ENCODE measurements around the gene CCDC57.
"Not testable (repeated sequence)": the region's sequence is repeated elsewhere in the genome, so short reads cannot be mapped to it uniquely, and the experiment has no call there.

The CCDC57 gene

GRCh38 chr17:82255402-82255972, 42.8 kb upstream of the CCDC57 start:
- H3K4me3 ChIP-seq (ENCODE audit: low read depth, low read length), result no peak overlapping the region
- TF ChIP-seq, protein P1, sequence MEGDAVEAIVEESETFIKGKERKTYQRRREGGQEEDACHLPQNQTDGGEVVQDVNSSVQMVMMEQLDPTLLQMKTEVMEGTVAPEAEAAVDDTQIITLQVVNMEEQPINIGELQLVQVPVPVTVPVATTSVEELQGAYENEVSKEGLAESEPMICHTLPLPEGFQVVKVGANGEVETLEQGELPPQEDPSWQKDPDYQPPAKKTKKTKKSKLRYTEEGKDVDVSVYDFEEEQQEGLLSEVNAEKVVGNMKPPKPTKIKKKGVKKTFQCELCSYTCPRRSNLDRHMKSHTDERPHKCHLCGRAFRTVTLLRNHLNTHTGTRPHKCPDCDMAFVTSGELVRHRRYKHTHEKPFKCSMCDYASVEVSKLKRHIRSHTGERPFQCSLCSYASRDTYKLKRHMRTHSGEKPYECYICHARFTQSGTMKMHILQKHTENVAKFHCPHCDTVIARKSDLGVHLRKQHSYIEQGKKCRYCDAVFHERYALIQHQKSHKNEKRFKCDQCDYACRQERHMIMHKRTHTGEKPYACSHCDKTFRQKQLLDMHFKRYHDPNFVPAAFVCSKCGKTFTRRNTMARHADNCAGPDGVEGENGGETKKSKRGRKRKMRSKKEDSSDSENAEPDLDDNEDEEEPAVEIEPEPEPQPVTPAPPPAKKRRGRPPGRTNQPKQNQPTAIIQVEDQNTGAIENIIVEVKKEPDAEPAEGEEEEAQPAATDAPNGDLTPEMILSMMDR (IDR thresholded peaks at IDR 0.05; ENCODE audit: insufficient read depth, low read depth, low read length, missing control alignments), result no peak
- no peak for DNase-seq (ENCODE audit: low read depth)

DNA sequence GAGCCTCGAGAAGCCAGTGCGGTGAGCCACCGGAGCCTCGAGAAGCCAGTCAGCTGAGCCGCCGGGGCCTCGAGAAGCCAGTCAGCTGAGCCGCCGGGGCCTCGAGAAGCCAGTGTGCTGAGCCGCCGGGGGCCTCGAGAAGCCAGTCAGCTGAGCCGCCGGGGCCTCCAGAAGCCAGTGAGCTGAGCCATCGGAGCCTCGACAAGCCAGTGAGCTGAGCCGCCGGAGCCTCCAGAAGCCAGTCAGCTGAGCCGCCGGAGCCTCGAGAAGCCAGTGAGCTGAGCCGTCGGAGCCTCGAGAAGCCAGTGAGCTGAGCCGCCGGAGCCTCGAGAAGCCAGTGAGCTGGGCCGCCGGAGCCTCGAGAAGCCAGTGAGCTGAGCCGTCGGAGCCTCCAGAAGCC, 42.1 kb upstream of the CCDC57 start:
- not testable (repeated sequence) for DNase-seq (ENCODE audit: low read depth); H3K4me3 ChIP-seq (ENCODE audit: low read depth, low read length)

DNA sequence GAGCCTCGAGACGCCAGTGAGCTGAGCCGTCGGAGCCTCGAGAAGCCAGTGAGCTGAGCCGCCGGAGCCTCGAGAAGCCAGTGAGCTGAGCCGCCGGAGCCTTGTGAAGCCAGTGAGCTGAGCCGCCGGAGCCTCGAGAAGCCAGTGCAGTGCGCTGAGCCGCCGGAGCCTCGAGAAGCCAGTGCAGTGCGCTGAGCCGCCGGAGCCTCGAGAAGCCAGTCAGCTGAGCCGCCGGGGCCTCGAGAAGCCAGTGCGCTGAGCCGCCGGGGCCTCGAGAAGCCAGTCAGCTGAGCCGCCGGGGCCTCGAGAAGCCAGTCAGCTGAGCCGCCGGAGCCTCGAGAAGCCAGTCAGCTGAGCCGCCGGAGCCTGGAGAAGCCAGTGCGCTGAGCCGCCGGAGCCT, 41.5 kb upstream of the CCDC57 start:
- DNase-seq (ENCODE audit: low read depth); H3K4me3 ChIP-seq (ENCODE audit: low read depth, low read length): not testable (repeated sequence)

- DNase-seq (ENCODE audit: low read depth), result no peak
- H3K4me3 ChIP-seq (ENCODE audit: low read depth, low read length), result no peak overlapping the region
- TF ChIP-seq, protein P1 (IDR thresholded peaks at IDR 0.05; ENCODE audit: insufficient read depth, low read depth, low read length, missing control alignments), result no peak
Measured at GRCh38 chr17:82253179-82253544, 40.5 kb upstream of the CCDC57 start.

GRCh38 chr17:82252511-82253178, 40.0 kb upstream of the CCDC57 start:
- TF ChIP-seq, protein P1 (IDR thresholded peaks at IDR 0.05; ENCODE audit: insufficient read depth, low read depth, low read length, missing control alignments), result no peak
- no peak for DNase-seq (ENCODE audit: low read depth)
- H3K4me3 ChIP-seq (ENCODE audit: low read depth, low read length), result no peak overlapping the region

DNA sequence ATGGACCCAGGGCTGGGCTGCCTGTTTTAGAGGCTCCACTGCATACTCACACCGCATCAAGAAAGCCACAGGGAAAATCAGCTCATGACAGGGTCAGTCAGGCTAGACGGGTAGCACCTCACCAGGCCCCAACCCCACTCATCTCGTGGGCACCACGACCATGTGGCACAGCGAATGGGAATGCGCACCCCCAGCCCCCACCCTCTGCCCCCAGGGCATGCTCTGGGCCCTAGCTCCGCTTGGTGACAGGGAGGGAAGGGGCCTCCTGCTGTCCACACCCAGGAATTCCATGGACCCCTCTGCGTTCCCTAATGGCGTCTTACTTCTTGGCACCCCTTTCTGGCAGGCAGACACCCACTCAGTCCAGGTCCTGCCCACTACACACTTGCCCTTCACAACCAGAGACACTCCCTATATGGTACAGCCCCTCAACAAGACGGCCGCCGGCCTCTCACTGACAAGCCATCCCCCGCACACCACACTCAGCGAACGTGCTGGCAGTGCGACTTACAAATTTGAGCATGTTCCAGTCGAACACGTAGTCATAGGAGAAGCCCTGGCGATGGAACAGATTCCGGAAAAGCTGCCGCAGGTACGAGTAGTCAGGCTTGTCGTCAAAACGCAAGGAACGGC, 38.3 kb upstream of the CCDC57 start:
- TF ChIP-seq, protein P1 (IDR thresholded peaks at IDR 0.05; ENCODE audit: insufficient read depth, low read depth, low read length, missing control alignments), result no peak
- no peak overlapping the region for H3K4me3 ChIP-seq (ENCODE audit: low read depth, low read length)
- no peak for DNase-seq (ENCODE audit: low read depth)

- H3K4me3 ChIP-seq (ENCODE audit: low read depth, low read length), result no peak overlapping the region
- TF ChIP-seq, protein P1 (IDR thresholded peaks at IDR 0.05; ENCODE audit: insufficient read depth, low read depth, low read length, missing control alignments), result no peak
- no peak for DNase-seq (ENCODE audit: low read depth)
Measured at GRCh38 chr17:82249896-82250581, 37.4 kb upstream of the CCDC57 start.

Measured in GM12865 (cell line).